8988T (cell line): ENCODE results near the gene FH.

Experiments
- DNase-seq: peaks from one replicate; pipeline ENCODE4 v3.0.0; 2011

The FH gene

DNA sequence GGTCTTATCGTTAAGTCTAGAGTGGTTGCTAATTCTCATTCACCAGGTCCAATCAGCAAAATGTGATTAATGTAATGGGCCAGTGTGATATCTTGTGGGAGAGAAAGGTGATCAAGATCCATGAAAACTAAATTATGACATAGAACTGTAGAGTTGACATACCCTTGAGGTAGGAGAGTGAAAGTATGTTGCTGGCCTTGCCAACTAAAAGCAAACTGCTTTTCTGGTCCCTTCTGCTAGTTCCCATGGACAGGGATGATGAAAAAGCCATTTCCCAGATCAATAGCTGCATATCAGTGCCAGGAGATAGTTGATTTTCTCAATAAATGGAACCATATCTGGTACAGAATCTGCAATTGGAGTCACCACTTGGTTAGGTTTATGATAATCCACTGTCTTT is 65.8 kb downstream of the FH start:
- DNase-seq, result no peak

DNA sequence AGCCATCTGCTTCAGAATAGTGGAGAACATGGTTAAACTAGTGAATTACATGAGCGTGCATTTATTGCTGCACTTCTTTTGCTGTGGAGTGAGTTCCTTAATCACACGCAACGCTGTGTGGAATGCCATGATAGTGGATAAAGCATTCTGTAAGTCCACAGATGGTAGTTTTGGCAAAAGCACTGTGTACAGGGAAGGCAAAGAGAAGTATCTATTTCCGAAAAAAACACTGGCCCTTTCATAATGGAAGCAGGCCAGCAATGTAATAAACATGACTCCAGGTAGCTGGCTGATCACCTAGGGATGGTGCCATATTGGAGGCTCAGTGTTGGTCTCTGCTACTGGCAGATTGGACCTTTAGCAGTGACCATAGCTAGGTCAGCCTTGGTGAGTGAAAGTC is 67.6 kb downstream of the FH start:
- no peak for DNase-seq
